Stimulated activated CD8-positive, alpha-beta memory T cell treated with anti-CD3 and anti-CD28 coated beads, Interleukin-4, amount 100 ng/mL, for 4 hours (primary cell): ENCODE results near the gene STEAP3.
A peak's percentile ranks its signal among the peaks of the same experiment; 100 is the strongest.
"Not testable (repeated sequence)": the region's sequence is repeated elsewhere in the genome, so short reads cannot be mapped to it uniquely, and the experiment has no call there.

ENCODE experiments used
- DNase-seq, 2 donors: peaks; one replicate each; pipeline ENCODE4 v3.0.0-alpha.2; 2020; ENCODE audit warnings: low read depth in 2 of 2, low spot score in 1 of 2

STEAP3 gene

GRCh38 chr2:119261493-119262225, 38.0 kb downstream of the STEAP3 start:
- no peak for DNase-seq

DNA sequence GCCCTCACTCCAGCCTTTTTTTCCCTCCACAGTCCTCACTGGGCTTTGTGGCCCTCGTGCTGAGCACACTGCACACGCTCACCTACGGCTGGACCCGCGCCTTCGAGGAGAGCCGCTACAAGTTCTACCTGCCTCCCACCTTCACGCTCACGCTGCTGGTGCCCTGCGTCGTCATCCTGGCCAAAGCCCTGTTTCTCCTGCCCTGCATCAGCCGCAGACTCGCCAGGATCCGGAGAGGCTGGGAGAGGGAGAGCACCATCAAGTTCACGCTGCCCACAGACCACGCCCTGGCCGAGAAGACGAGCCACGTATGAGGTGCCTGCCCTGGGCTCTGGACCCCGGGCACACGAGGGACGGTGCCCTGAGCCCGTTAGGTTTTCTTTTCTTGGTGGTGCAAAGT, 39.4 kb downstream of the STEAP3 start:
- DNase-seq: no peak

- no peak for DNase-seq
These were observed 40.0 kb downstream of the STEAP3 start for GRCh38 chr2:119263656-119264055.

GRCh38 chr2:119264781-119265692, 41.4 kb downstream of the STEAP3 start:
- no peak for DNase-seq

DNA sequence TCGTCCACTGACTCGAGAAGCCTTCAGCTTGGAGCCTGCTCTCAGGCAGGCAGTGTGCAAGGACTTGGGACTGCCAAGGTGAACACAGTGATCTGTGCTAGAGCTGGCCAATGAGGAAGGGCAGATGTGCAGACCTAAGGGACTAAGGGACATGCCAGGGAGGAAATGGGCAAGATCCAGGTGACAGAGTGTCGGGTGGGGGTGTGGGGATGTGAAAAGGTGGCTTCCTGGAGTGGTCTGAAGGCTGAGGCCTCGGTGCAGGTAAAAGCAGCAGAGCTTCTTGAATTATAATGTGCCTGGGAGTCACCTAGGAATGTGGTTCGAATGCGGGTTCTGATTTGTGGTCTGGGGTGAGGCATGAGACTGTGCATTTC, 42.0 kb downstream of the STEAP3 start:
- no peak for DNase-seq

GRCh38 chr2:119266091-119266589, 42.5 kb downstream of the STEAP3 start:
- DNase-seq: no peak

DNA sequence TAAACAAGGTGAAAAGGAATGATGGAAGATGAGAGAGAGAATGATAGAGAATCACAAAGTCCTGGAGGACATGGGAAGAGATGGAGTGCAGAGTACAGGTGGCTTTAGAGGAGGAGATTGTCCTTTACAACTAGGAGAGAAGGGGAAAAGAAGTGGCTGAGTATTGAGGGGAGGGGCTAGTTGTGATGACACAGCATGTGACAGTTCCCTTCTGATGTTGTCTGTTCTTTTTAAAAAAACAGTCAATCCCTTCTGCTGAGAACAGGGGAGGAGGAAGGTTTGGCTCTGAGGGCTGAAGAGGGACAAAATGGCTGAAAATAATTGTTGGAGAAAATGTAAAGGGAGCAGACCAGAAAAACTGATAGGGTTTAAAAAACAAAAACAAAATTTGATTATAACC, 44.0 kb downstream of the STEAP3 start:
- no peak for DNase-seq

DNA sequence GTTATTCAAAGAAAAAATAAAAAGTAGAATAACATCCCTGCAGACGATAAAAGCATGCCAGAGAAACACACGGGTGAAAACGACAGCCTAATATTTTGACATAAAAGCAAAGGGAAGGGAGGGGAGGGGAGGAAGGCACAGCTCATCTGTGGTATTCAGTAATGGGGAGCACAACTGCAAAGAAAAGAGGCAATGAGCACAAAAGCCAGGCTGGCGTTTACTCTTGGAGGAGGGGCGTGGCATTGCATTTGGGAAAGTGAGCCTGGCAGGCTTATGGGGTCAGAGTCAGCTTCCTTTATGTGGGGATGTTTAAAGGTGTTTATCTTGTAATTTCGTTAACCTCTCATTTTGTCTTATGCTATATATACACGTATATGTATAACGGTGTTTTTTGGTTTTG, 53.2 kb downstream of the STEAP3 start:
- no peak for DNase-seq

GRCh38 chr2:119278385-119278784, 54.8 kb downstream of the STEAP3 start:
- DNase-seq: not testable (repeated sequence)

- DNase-seq: no peak
These were observed 55.3 kb downstream of the STEAP3 start for GRCh38 chr2:119278946-119279345.

DNA sequence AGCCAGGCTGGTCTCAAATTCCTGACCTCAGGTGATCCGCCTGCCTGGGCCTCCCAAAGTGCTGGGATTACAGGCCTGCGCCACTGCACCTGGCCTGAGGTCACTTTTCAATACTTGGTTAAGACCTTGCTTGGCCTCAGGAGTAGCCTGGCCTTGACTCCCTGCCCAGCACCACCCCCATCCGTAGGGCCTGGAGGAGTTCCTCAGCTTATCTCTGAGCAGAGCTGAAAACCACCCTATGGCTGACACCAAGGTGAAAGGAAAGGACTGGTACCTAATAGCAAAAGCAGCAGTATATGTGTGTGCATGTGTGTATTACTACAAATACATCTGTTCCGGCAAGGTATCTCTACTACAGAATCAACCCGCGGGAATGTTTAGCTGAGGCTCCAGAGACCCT, 56.0 kb downstream of the STEAP3 start:
- no peak for DNase-seq

- no peak for DNase-seq
These were observed 57.0 kb downstream of the STEAP3 start for GRCh38 chr2:119280680-119281079.

DNA sequence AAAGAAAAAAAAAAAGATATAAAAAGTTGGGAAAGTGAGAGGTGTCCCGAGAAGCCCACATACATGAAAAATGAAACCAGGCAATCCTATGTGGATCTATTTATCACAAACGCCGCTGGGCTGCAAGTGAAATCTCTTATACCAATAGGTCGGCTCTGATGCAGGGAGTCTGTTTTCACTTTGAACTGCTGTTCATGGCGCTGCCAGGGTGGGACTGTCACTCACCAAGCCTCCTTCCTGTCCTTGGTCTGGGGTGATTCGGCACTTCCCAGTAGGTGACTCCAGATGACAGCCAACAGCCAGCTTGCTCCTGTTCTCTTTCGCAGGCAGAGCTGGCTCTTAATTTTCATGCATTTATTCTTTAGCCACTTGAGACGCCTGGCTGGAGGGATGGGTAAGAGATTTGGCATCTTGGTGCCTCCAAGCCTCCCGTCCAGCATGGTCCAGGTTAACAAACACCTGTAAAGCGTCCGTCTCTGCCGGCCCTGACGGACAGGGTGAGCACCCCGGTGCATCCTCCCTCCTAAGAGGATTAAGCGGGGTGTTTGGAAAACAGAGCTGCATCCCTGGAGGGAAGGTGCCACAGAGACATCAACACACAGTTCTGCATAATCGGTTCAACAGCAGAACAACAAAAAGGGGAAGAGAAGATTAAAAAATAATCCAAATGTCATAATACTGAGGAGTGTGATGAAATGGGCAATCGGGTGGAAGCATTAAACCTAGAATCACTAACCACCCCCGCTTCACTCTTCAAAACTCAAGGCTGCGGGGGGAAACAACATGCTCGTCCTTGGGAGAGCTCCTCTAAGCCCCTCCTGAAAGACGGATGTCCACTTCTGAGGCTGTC, 58.7 kb downstream of the STEAP3 start:
- DNase-seq: no peak

DNA sequence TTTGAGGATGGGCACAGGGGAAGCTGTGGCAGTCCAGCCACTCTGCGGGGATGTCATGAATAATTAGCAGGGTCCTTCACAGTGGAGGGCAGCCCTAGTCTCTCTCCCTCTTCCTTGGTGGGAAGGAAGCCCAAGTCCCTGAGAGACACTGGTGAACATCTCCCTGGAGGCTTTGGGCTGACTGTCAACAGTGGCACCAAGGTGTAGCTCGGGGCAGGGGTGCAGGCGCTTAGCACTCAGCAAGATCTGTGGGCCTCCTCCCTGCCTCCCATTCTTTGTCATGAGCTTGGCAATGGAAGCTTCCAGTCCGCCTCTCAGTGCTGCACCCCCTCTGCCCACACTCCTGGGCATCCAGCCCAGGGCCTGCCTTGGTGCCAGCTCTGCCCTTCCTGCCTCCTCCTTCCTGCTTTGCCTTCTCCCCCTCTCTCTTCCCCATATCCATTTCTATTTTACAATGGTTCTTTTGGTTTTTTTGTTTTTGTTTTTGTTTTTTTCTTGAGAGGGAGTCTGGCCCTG, 59.4 kb downstream of the STEAP3 start:
- no peak for DNase-seq

GRCh38 chr2:119283873-119284331, 60.3 kb downstream of the STEAP3 start:
- no peak for DNase-seq

GRCh38 chr2:119286661-119287060, 63.0 kb downstream of the STEAP3 start:
- no peak for DNase-seq

GRCh38 chr2:119288576-119288975, 64.9 kb downstream of the STEAP3 start:
- DNase-seq: no peak

DNA sequence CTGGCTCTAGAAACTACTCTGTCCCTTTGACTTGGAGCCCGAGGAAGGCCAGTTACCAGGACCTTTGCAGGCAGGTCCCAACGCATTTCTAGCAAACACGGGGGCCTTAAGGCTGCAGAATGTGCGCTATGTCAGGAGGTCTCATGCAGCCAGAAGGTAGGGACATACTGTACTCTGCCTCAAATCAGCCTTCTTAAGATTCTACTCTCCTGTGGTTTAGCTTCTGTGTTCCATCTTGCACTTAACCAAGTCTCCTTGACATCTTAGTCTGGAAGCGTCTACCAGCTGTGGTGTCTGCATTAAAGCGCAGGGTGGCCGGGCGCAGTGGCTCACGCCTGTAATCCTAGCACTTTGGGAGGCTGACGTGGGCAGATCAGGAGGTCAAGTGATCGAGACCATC, 65.5 kb downstream of the STEAP3 start:
- DNase-seq: no peak

DNA sequence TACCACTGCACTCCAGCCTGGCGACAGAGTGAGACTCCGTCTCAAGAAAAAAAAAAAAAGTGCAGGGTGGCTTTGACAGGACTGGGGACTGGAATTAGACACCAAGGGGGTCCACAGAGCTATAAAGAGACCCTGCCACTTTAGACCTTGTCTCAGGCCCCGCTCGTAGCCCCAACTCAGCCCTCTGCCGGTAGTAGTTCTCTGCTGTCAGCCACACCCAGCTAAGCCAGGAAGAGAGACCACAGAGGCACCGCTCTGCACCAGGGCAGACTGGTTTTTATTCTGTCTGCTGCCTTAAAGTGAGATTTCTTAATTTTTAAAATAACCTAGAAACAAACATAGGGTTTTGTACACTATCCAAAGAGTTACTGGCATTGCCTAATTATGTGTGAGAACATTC, 66.0 kb downstream of the STEAP3 start:
- DNase-seq: no peak

DNA sequence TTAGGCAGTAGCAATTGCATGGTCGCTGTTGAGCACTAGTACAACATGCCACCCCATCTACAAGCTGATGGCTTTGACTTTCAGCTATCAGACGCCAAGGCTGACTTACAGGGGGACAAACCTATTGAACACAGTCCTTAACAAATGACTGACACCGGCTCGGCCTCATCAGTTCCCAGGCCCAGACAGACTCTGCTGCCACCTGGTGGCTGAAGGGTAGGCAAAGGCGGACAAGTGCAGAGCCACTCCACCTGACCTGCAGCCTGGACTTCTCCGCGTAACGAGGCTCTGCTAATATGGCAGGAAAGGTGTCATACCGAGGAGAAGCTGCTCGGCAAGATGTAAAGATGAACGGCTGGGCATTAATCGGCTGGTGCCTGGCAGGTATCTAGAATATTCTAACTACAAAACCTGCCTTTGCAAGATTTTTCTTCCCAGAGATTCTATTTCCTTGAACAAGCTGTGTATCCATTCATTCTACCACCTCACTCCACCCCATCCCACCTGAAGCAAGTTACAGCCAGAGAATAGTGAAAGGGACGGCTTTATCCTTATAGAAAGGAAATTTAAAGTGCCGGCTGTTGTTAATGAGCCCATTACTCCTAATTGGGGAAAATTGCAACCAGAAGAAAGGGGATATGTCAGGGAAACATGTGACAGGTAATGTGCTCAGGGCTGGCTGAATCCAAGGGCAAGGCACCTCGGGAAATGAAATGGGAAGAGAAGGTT, 67.4 kb downstream of the STEAP3 start:
- DNase-seq: peak; percentile 22 to 37
